DMS 273 (cell line): ENCODE measurements around the gene FAM124A.

ENCODE experiments used
- DNase-seq: peaks from one replicate; lab custom pipeline; 2025; ENCODE audit not compliant: unreplicated experiment; lab: John Stamatoyannopoulos, UW

Gene FAM124A

DNA sequence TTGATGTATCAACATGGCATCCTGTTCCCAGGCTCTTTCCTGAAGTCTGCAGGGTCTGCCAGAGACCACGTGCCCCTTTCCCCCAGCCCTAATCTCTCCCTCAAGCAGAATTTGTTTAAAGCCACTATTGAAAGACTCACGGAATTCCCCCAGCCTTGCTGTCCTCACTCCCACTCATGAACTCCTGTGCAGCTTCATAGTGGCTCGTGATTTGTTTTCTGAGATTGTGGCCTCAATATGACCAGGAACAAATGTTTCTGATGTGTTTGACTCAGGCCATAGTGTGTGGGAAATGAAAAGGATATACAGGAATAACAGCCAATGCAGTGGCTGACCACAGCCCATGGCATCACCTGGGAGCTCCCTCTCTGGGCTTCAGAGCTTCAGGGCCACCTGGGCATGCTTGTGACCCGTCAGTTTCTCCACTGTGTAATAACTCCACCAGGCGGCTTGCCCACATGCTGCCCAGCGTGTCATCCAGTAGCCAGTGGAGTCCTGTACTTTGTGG, 109.2 kb downstream of the FAM124A start:
- no peak for DNase-seq

DNA sequence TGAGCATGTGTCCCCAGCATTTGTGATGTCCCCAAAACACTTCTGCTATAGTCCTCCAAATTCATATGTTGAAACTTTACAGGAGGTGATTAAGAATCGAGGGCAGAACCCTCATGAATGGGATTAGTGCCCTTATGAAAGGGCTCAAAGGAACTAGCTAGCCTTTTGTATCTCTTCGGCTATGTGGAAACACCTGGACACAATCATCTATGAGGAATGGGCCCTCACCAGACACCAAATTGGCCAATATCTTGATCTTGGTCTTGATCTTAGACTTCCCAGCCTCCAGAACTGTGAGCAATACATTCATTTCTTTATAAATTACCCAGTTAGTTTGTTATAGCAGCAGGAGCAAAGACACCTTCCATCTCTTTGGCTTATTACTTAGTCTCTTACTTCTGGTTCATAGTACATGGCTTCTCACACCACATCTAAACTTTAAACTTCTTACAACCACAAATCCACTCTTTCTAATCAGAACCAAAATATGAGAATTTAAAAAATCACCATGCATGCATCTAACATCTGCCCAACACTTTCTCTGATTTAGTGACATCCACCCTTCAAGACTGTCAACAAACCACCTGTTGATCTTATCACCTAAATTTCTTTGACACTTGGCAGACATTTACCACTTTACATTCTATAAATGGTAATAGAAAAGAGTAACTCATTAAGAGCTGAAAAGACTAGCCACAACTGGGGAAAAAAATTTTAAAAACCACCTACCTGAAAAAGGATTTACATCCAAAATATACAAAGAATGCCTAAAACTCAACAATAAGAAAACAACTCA, 110.6 kb downstream of the FAM124A start:
- DNase-seq, result no peak

DNA sequence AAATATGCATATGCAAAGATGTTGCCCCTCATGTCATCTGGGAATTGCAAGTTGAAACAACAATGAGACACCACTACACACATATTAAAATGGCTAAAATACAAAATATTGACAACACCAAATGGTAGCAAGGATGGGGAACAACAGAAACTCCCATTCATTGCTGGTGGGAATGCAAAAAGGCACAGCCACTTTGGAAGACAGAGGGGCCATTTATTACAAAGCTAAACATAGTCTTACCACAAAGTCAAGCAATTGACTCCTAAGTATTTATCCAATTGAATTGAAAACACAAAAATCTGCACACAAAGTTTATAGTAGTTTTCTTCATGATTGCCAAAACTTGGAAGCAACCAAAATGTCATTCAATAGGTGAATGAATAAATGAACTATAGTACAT, 111.2 kb downstream of the FAM124A start:
- no peak for DNase-seq

DNA sequence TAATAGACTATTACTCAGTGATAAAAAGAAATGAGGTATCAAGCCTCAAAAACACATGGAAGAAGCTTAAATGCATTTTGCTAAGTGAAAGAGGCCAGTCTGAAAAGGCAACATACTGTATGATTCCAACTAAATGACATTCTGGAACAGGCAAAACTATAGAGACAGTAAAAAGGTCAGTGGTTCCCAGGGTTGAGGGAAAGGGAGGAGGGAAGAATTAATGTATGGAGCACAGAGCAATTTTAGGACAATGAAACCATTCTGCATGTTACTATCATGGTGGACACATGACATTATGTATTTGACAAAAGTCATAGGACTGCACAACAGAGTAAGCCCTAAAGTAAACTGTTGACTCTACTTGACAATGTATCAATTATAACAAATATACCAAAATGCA, 111.6 kb downstream of the FAM124A start:
- no peak for DNase-seq
